Activated CD4-positive, alpha-beta T cell treated with anti-CD3 and anti-CD28 coated beads, Interleukin-2, amount 50 U/mL, for 48 hours (primary cell): Measurements from ENCODE around the gene OGFOD2.

Source experiments
- DNase-seq, 2 experiments: peaks; one replicate each; pipeline ENCODE4 v3.0.0-alpha.2; 2020

The OGFOD2 gene

DNA sequence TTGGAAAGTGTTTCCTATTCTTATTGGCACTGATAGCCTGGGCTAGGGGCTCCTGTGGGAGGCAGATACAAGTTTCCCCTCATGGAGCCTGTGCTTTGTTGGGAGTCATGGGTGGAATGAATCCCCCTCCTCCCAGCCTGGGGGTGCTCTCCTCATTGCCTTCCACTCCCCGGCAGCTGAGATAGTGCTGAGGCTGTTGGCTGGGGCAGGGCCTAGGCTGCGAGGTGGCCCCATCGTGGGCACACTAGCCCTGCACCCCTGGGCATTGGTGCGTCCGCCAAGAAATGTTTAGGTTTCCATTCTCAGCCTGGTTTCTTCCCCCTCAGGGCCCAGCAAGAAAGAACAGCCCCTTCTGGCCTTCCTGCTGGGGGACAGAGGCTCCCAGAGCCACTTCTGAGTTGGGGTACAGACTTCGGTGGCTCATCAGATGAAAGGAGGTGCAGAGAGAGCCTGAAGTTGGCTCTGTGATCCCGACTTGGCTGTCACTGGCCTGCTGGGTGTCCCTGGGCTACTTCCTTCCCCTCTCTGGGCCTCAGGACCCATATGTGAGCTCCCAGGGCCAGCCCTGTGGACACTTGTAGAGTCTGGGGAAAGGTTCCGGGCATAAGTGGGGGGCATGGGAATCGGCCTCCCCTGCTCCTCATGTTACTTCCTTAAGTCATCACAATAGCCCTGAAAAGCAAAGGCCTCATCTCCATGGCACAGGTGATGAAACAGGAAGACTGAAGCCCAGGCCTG is 2.8 kb downstream of the OGFOD2 start:
- DNase-seq = no peak

DNA sequence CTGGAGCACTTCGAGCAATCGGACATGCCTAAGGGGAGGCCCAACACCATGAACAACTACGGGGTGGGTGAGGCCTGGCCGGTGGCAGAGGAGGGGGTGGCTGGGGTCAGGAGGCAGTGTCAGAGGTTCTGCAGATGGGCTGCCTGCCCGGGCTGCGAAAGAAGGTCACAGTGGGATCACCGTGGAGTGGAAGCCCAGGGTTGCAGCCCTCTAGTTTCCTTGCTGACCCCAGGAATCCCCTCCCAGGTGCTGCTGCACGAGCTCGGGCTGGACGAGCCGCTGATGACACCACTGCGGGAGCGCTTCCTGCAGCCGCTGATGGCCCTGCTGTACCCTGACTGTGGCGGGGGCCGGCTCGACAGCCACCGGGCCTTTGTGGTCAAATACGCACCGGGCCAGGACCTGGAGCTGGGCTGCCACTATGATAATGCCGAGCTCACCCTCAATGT is 3.5 kb downstream of the OGFOD2 start:
- DNase-seq = no peak

DNA sequence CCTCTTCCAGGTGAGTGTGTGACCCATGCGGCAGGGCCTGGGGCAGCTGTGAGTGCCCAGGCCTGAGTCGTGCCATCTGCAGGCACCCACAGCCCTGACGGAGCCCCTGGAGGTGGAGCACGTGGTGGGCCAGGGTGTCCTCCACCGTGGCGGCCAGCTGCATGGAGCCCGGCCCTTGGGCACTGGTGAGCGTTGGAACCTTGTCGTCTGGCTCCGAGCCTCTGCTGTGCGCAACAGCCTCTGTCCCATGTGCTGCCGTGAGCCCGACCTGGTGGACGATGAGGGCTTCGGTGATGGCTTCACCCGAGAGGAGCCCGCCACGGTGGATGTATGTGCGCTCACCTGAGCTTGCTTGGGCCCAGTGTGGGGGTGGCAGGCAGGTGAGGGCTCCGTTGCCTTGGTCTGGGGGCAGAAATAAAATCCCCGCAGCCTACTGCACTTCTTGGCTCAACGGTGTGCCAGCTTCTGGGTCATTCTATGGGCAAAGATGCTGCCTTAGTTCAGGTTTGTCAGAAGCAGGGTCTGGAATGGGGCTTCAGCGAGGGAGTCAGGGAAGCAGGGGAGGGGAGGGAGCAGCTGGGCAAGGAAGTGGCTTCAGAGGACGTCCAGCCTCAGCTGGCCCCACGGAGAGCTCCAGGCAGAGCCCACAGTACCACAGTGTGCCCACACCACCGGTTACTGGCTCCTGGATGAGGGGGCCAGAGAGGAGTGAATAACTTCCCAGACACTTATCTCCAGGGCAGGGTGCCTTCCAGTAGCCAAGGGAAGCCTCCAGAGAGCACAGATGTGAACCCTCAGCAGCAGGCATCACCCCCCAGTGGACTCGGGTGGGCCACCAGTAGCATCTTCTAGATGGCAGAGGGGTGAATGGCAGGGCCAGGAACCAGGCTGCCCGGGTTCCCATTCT is 4.2 kb downstream of the OGFOD2 start:
- DNase-seq = no peak

DNA sequence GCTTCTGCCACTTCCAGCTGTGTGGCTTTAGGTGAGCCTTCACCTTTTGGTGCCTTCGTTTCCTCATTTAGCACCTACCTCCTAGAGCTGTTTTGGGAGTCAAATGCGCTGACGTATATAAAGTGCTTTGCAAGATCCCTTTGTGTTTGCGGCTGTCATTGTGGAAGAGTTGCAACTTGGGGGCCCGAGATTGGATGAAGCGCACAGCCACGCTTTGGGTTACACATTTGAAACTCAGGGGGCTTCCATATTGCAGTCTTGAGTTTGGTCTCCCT is 4.8 kb downstream of the OGFOD2 start:
- DNase-seq = no peak

DNA sequence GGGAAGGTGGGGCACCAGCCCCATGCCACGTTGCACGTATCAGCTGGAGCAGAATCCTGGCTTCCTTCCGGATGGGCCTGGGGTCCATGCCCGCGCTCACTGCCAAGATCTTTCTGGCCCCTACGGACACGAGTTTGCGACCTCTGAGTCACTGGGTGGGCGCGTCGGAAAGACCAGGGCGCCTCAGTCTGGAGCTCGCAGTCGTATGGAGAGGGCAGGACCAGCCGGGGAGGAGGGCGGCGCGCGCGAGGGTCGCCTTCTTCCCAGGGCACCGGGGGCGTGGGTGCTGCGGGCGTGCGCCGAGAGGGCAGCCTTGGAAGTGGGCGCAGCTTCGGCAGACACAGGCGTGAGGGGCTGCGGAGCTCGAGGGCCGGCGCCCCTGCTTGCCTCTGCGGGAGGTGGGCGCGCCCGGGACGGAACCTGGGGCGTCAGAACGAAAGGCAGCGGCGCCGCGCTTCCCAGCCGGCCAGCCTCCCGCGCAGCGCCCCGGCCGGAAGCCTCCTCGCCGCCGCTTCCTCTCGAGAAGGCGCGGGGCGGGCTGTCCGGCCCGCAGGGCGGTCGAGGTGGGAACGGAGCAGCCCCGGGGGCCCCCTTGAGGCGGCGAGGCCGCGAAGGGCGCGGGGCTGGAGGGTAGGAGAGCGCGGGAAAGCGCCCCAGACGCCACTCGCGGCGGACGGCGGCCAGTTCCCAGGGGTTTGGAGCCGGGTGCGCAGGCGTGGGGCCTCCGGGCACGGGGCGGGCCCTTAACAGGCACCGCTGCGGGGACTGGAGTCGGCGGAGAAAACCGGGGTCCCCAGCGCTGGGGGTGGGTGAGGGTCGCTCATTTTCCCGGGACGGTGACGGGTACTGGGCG is 5.4 kb downstream of the OGFOD2 start, which contains the start of gene ARL6IP4:
TSS of gene ARL6IP4 (plus strand) at position 499 of the 853 bp plus-strand sequence. CDS start 459 bp downstream, outside the sequence.
- peak; percentile 68 to 72 for DNase-seq

DNA sequence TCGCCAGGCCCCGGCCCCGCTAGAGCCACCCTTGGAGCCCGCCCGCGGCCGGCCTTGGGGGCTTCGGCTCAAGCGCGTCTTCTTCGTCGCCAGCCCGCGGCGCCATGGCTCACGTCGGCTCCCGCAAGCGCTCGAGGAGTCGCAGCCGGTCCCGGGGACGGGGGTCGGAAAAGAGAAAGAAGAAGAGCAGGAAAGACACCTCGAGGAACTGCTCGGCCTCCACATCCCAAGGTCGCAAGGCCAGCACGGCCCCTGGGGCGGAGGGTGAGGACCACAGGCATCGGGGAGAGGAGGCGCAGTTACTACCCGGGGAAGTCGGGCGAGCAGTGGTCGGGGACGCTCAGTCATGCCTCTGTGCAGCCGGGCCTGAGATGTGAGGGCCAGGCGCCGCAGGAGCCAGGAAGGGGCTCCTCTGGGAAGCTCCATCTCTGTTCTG is 6.0 kb downstream of the OGFOD2 start:
- no peak for DNase-seq

DNA sequence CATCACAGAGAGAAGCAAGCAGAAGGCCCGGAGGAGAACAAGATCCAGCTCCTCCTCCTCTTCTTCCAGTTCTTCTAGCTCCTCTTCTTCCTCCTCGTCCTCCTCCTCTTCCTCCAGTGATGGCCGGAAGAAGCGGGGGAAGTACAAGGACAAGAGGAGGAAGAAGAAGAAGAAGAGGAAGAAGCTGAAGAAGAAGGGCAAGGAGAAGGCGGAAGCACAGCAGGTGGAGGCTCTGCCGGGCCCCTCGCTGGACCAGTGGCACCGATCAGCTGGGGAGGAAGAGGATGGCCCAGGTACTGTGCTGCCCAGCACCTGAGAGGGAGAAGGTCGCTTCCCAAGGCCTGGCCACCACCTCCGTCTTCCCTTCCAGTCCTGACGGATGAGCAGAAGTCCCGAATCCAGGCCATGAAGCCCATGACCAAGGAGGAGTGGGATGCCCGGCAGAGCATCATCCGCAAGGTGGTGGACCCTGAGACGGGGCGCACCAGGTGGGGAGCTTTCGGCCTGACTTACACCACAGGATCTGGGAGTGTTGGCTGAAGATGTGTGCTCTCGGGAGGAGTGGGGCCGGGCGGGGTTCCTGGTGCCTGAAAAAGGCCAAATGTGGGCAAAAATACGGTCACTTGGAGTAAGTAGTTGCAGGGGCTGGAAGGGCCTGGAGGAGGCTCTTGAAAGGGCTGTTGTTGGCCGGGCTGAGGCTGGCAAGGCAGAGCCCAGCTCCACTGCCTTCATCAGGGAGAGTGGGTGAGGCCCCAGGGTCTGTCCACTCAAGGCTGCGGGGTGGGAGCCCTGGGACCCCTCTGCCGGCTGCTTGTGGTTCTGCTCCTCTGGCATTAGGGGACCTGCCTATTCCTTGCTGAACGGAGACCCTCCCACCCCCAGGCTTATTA is 6.8 kb downstream of the OGFOD2 start:
- DNase-seq = no peak

DNA sequence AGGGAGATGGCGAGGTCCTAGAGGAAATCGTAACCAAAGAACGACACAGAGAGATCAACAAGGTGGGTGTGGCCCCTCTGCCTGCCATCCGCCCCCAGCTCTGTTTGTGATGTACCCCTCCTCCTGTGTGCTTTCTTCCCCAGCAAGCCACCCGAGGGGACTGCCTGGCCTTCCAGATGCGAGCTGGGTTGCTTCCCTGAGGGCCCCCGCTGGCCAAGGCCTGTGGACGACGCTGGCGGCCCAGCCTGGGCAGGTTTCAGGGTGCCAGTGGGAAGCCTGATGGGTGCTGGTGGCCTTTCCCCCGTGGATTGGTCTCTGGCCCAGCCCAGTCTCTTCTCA is 7.4 kb downstream of the OGFOD2 start:
- no peak for DNase-seq

DNA sequence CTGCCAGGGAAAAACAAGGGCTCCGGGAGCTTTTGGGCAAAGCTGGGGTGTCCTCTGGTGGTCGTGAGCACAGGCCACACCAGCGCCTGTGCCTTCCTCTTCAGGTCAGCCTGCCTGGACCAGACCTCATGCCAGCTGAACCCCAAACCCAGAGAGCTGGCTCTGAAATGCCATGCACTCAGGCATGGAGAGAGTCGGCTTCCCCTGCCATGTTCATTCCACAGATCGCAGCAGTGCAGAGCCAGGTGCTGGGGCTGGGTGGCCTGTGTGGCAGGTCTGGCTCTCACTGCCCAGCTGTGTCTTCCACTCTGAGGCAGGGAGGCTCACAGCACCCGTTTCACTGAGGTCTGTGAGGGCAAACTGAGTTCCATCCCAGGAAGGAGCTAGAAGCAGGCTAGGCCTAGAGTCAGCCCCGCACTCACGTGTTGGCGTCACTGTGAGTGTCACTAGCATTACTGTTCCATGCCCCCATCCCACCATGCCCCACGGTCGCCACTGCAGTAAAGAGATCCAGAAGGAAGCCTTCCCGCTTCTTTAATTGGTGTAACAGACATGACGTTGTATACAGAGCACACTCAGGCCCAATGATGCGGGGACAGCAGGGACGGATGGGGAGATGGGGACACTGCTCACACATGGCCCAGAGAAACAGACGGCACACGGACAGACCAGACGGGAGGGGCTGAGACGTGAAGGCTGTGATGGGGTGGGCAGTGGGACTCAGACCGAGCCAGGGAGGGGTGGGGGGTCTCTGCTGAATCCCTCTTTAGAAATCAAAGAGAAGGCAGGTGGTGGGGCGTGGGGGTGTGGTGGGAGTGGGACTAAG is 8.1 kb downstream of the OGFOD2 start:
- no peak for DNase-seq

DNA sequence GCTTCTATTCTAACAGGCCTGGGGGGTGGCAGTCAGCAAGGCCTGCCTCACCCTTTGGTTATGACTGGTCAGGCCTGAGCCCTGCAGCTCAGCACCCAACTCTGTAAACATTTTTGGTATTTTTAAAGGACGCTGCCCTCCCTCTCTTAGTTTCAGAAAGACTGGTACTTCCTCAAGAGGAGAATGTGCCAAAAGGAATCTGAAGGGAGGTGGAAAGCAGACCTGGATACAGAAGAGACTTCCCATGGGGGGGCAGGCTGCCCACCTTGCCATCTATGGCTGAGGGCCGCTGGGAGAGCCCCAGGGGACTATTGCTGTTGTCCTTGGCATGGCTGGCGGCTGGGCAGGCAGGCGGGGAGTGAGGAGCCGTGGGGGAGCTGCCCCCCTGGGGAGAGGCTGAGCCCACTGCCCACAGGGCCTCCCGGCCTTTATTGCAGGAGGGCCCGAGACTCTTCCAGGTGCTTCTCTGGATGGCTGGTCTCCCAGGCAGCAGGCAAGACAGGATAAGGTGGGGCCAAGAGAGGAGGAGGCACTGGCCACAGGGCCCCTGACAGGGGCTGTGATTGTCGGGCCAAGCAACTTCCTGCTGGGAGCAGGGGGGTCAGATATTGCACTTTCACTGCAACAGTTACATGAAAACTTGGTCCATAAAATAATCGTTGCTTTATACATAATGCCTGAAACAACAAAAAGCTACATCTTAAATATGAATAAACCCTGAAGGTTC is 8.9 kb downstream of the OGFOD2 start:
- no peak for DNase-seq

DNA sequence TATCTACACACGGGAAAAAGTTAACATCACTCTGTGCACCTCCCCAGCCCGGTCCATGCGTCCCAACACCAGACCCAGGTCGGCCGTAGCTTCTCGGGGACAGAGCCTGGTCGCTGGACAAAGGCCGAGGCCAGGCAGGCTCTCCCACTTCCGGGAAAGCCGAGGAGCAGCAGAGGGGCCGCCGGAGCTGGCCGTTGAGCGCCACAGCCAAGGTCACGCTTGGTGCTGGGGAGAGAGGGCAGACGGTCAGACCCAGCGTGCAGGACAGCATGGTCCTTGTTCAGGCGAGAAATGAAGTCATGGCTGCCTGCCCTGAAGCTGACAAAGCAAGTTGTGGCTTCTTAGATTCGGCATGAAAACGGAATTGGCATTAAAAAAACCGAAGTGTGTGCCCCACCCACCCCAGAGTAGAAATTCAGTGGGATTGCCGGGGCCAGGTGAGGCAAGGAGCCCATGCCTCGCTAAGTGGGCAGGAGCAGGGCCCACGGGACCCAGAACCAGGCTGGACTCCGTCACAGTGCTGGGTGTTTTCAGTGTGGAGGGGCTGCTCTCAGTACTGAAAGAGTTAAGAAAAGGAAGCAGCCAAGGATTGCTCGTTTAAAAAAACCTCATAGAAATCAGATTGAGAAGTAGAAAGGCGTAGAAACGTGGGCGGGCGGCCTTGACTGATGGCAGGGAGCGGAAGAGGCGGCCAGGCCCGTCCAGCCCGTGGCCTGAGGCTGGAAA is 9.7 kb downstream of the OGFOD2 start:
- no peak for DNase-seq

DNA sequence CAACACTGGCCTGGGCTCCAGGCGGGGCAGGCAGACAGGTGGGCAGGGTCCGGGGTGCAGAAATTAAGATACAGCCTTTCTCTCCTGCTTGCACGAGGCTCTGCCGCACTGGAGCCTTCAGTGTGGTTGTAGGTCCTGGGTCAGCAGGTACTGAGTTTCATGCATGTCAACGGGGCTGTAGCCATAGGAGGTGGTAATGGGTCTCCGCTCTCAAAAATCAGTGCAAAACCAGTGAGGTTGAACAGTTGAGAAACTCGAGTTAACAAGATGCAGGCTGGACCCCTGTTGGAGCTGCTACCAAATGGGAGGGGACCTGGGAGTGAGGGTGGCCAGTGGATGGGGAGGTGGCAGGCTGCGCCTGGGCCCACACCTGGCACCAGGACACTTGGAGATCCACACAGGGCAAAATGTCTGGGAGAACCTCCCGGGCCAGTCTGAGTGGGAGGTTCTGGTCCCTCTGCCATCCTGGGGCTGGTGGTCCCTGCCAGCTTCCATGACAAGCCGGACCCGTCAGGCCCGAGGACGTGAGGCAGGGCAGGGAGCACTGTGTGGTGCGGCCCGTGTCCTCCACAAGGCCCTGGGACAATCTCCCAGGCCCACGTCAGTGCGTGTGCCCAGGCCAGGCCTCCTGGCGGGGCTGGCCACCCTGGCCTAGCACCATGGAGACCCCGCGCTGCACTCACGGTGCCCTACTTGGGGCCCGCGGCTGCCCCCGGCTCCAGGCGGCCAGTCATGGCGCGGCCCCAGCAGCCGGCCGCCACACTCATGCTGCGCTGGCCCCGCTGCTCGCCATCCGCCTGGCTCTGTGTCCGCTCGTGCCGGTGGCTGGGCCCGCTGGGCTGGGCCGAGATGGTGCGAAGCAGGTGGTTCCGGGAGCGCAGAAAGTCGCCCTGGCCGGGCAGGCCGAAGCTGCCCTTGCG is 10.6 kb downstream of the OGFOD2 start:
- DNase-seq = no peak

DNA sequence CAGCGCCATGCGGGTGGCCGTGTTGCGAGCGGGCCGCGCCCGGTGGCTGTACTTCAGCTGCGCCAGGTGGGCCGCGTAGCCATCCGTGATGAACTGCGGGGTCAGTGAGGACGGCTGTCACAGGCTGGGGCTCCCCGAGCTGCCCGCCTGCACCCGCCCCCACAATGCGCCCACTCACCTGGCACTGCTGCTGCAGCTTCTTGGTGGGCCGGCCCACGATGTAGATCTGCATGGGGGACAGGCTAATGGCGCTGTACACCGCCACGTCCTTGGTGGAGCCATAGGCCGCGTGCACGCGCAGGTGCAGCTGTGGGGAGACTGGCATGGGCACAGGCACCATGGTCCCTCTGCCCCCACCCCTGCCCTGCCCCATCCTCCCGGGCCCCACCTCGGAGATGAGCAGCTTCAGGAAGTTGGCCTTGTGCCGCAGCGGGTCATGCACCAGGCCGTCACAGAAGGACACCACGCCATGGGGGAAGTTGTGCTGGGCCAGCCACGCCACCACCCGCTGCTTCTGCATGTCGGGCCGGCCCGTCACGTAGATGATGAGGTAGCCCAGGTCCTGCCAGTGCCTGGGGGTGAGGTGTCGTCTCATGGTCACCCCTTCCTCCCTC is 11.3 kb downstream of the OGFOD2 start:
- DNase-seq = no peak

DNA sequence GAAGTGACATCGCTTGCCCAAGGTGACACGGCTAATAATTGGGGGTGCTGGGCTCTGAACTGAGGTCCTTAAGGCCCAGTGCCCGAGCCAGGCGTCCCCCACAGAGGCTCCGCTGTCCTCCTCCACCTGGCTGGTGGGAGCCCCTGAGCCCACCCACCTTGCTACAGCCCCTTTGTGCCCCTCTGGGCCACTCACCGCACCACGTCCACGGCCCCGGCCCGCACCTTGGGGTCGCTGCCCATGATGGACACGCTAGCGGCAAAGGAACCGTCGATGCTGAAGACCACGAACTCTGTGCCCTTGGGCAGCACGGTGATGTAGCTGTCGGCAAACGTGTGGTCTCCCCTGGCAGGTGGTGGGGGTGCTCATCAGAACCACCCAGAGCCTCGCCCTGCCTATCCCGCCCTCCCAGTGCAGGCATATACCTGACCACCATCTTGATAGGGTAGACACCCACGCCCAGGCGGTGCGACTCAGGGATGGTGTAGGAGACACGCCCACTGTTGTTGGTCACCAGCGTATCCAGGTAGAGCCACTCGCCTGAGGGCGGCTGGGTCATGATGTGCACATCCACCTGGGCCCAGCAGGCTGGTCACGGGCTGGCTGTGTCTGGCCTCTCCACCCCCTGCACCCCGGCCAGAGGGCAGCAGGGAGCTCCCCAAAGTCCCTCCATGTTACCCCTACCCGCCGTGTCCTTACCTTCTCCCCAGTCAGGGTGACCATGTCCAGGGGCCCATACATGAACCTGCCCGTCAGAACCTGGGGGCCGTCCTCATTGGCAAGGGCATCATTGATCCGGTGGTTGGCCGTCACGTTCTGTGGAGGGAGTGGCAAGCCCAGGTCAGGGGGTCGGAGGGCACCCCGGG is 12.3 kb downstream of the OGFOD2 start:
- DNase-seq = no peak

DNA sequence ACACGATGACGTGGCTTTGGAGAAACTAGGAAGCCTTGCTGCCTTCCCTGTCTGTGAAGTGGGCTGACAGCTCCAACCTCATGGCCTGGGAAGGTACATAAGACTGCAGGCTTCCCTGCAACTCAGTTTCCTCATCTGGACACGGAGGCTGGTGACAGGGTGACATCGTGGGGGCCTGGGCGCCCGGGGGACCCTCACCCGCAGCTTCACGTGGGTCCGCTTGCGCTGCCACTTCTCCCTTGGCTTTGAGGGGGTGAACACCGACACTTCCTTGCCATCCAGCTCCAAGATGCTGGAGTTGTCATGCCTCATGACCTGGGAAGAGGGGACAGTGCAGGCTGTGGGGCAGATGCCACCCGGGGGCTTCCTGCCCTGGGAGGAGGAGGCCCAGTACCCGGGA is 13.0 kb downstream of the OGFOD2 start:
- no peak for DNase-seq

DNA sequence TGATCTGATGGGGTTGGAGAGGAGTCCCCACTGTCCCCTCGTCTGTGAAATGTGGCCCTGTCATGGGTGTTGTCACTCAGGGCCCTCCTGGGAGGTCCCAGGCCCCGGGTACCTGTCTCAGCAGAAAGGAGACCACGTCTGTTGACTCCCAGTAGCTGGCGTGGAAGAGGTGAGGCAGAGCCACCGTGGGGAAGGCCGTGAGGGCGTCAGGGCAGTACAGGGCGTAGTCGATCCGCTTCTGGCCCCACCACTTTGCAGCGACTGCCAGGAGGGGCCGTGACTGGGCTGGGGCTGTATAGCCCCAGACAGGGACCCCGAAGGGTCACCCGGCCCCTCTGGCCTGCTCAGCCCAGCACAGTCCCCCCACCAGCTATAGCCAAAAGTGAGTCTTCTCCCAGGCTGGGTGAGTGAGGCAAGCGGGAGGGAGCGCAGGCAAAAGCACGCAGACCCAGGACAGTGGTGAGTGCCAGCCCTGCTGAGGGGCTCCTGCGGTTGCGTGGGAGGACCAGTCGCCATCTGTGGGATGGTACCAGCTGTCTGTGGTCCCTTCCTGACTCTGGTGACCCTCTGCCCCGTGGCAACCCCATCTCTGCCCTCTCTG is 13.7 kb downstream of the OGFOD2 start:
- DNase-seq = no peak
